NB4 (cell line): ENCODE data around the gene GUCA2B.

Experiments used
- DNase-seq: peaks from one replicate; pipeline ENCODE4 v3.0.0; 2010; ENCODE audit warnings: low read depth
- H3K4me3 ChIP-seq: one replicate; pipeline ENCODE4 v1.5.1; 2011; ENCODE audit warnings: mild to moderate bottlenecking, low read depth, low read length, moderate library complexity
- CTCF ChIP-seq: IDR thresholded peaks from one replicate; pipeline ENCODE4 v1.5.1; 2012; ENCODE audit warnings: low read depth, low read length
- MYC ChIP-seq: IDR thresholded peaks from 2 replicates; pipeline ENCODE4 v1.6.1; 2011; ENCODE audit warnings: low read depth, low read length
- POLR2A ChIP-seq: IDR thresholded peaks from 2 replicates; pipeline ENCODE4 v1.6.1; 2011; ENCODE audit warnings: mild to moderate bottlenecking; ENCODE audit not compliant: insufficient read length; ENCODE audit errors: extremely low read depth
- TF ChIP-seq, protein P1 (sequence below): IDR thresholded peaks from 2 replicates; pipeline ENCODE4 v1.6.1; 2011; ENCODE audit warnings: low read depth, low read length

Gene GUCA2B

GRCh38 chr1:42163114-42163513, 9.9 kb downstream of the GUCA2B start:
- TF ChIP-seq POLR2A: no peak
- no peak for TF ChIP-seq MYC
- TF ChIP-seq, protein P1, sequence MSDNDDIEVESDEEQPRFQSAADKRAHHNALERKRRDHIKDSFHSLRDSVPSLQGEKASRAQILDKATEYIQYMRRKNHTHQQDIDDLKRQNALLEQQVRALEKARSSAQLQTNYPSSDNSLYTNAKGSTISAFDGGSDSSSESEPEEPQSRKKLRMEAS: no peak
- no peak for TF ChIP-seq CTCF
- no peak for DNase-seq
- H3K4me3 ChIP-seq: no peak overlapping the region

- TF ChIP-seq MYC (no peak), CTCF (no peak), POLR2A (no peak)
- TF ChIP-seq, protein P1: no peak
Measured at GRCh38 chr1:42163536-42164503, 10.6 kb downstream of the GUCA2B start.

DNA sequence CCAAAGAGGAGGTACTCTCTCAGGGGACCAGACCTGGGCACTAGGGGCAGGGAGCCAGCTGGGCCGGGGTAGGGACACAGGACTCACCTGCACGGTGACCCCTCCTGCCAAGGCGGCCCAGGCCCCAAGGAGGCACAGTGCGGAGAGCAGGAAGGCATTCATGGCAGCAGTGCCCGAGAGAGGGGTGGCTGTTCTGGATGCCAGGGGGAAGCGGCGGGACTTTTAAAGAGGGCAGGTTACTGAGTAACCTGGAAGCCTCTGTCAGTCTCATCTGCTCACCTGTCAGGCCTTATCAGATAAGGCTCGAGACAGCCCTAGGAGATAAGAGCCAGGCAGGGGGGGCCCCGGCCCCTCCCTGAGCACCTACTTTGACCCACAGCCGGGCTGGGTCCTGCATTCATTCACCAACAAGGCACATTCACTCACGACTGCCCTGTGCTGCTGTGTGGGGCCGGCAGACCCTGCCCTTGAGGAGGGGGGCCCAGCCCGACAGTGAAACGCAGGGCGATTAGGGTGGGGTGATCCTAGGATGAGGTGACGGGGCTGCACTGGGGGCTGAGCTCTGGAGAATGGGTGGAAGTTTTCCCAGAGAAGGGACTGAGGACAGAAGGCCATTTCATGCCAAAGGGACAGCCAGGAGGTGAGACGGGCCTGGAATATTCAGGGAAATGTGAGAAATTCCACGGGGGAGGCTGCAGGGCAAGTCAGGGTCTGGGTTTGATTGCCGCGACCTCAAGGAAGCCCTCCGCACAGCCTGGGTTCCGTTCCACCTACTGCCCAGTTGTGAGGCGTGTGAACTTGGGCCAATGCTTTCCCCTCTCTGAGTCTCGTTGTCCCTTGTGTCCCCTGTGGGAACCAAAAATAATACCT, 11.6 kb downstream of the GUCA2B start, which contains the start of gene GUCA2A:
Gene GUCA2A (minus strand): TSS at position 195 of the 870 bp plus-strand sequence. CDS start 33 bp downstream, at position 162.
- no peak for TF ChIP-seq POLR2A
- DNase-seq: no peak
- H3K4me3 ChIP-seq: no peak within 1 kb of the TSS

More at GRCh38 chr1:42163536-42164503, 10.6 kb downstream of the GUCA2B start:
- no peak overlapping the region for H3K4me3 ChIP-seq
- DNase-seq: no peak

GRCh38 chr1:42165511-42166210, 12.5 kb downstream of the GUCA2B start:
- TF ChIP-seq, protein P1: no peak
- TF ChIP-seq CTCF (no peak), MYC (no peak), POLR2A (no peak)
- no peak for DNase-seq
- no peak overlapping the region for H3K4me3 ChIP-seq

DNA sequence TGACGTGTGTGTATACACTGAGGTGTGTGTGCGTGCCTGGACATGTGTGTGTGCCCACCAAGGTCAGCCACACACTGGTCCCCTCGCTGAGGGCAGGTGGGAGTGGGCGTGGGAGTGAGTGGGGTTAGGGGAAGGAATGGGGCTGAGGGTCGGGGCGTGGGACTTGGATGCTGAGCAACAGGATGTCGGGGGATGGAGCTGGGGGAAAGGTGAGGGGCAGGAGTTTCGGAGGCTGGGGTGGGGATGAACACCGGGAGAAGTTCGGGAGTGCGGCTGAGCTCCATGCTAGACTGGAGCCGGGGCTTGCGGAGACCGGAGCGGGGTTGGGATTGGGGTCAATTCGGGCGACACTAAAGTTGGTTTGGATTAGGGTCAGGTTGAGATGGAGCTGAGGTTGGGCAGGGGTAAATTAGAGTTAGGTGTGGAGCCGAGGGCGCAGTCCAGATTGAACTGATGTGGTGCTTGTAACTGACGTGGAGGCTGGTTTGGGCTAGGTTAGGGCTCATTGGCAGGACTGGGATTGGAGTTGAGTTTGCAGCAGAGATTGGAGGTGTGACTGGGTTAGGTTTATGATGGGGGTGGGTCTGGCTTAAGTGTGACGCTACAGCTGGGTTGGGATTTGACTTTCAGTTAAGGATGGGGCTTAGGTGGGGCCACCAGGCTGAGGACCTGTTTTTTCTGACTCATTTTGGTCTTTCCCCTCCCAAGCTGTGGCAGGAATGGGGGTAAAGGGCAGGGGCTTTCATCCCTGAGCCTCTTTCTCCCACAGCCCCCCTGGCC, 14.6 kb downstream of the GUCA2B start:
- no peak overlapping the region for H3K4me3 ChIP-seq
- no peak for DNase-seq
- no peak for TF ChIP-seq CTCF
- no peak for TF ChIP-seq MYC
- TF ChIP-seq, protein P1: no peak
- no peak for TF ChIP-seq POLR2A

DNA sequence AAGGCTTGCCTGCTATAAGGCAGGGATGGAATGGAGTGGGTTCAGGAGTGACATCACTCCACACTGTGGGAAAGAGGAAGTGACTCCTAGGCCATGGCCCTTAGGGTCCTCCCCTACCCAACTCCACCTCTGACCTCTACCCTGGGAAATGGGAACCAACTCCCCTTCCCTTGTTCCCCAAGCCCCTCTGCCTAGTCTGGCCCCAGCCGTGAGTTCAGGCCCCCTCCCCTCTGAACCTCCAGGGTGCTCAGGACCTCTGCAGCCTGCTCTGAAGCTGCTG, 15.1 kb downstream of the GUCA2B start:
- no peak for TF ChIP-seq CTCF
- TF ChIP-seq MYC: no peak
- no peak for TF ChIP-seq POLR2A
- TF ChIP-seq, protein P1: no peak
- no peak overlapping the region for H3K4me3 ChIP-seq
- DNase-seq: peak; percentile 44
